ENCODE results near the gene LAMTOR2.

LAMTOR2 gene

GRCh38 chr1:156102633-156103511, 48.3 kb downstream of the LAMTOR2 start:
- Histone ChIP-seq H3K4me1 (ENCODE audit: insufficient read depth, low read length) (peaks cover 34% of the 10 kb centered on the region), H3K27me3 (ENCODE audit: insufficient read depth, low read length) (no peaks in the 10 kb centered on the region), H3K4me3 (ENCODE audit: low read length) (no peak overlapping the region), H3K27ac (ENCODE audit: low read length) (no peak overlapping the region), H3K9ac (ENCODE audit: low read depth, low read length) (no peak overlapping the region), H3K36me3 (ENCODE audit: insufficient read depth, low read depth, low read length) (no peaks in the 10 kb centered on the region), H3K9me3 (ENCODE audit: insufficient read depth, low read depth, low read length) (no peaks in the 10 kb centered on the region)

DNA sequence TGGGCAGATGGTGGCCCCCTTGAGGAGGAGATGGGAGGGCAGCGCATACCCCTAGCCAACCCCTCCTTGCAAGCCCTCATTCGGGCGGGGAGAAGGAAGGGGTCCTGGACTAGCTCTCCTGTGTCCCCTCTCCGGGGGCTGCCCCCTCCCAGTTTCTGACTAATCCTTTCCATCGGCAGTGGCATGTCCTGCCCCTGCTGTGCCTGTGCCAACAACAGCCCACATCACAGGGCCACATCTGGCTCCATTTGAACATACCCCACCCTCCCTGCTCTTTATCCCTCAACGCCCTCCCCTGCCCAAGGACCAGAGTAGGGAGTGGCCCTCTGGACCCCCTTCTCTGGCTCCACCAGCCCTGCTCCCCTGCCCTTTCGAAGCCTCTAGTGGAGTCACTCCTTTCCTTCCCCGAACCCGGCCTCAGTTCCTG, 49.0 kb downstream of the LAMTOR2 start:
- Histone ChIP-seq H3K27me3 (ENCODE audit: insufficient read depth, low read length) (no peaks in the 10 kb centered on the region), H3K9me3 (ENCODE audit: insufficient read depth, low read depth, low read length) (no peaks in the 10 kb centered on the region), H3K4me1 (ENCODE audit: insufficient read depth, low read length) (peaks cover 34% of the 10 kb centered on the region), H3K4me3 (ENCODE audit: low read length) (no peak overlapping the region), H3K9ac (ENCODE audit: low read depth, low read length) (no peak overlapping the region; the same call in 1 of the 2 replicates), H3K27ac (ENCODE audit: low read length) (no peak overlapping the region), H3K36me3 (ENCODE audit: insufficient read depth, low read depth, low read length) (no peaks in the 10 kb centered on the region)

DNA sequence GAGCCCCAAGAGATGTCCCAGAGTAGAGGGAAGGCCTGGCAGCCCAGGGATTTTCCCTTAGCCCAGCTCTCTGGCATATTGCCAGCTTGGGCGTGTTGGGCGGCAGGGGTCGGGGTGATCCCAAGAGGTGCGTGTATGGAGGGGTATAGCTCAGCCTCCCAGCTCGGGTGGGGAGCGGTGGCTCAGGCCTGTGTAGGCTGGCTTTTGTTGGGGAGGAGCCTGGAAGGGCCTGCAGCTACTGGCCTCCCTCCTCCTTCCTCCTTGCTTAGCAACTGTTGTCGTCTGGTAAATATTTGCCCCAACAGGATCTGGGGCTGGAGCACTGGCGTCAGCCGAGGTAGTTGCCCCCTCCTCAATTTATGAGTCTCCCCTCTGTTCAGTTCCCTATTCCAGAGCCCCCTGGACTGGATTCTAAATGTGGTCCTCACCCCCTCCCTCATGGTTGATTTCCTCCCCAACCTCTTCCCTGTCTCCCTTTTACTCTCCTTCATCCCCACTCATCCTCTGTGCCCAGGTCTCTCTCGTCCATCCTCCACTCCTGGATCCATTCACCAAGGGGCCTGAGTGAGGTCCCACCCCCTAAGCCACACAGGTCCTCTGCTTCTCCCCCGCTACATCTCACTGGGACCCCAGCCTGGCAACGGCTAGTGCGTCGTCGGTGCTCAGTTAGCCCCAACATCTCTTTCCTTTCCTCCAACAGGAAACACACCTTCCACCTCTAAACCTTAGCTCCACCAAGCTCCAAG, 49.7 kb downstream of the LAMTOR2 start:
- Histone ChIP-seq H3K36me3 (ENCODE audit: insufficient read depth, low read depth, low read length) (no peaks in the 10 kb centered on the region), H3K27ac (ENCODE audit: low read length) (peak overlapping the region; percentile 82), H3K4me1 (ENCODE audit: insufficient read depth, low read length) (peaks cover 34% of the 10 kb centered on the region), H3K9ac (ENCODE audit: low read depth, low read length) (peak overlapping the region; percentile 54; the same call in 1 of the 2 replicates), H3K4me3 (ENCODE audit: low read length) (no peak overlapping the region), H3K27me3 (ENCODE audit: insufficient read depth, low read length) (no peaks in the 10 kb centered on the region), H3K9me3 (ENCODE audit: insufficient read depth, low read depth, low read length) (no peaks in the 10 kb centered on the region)

- Histone ChIP-seq H3K36me3 (ENCODE audit: insufficient read depth, low read depth, low read length) (no peaks in the 10 kb centered on the region), H3K4me3 (ENCODE audit: low read length) (peak overlapping the region; percentile 83), H3K4me1 (ENCODE audit: insufficient read depth, low read length) (peaks cover 34% of the 10 kb centered on the region), H3K27ac (ENCODE audit: low read length) (peak overlapping the region; percentile 82), H3K9ac (ENCODE audit: low read depth, low read length) (peak overlapping the region; percentile 85; the same call in 1 of the 2 replicates), H3K9me3 (ENCODE audit: insufficient read depth, low read depth, low read length) (no peaks in the 10 kb centered on the region), H3K27me3 (ENCODE audit: insufficient read depth, low read length) (no peaks in the 10 kb centered on the region)
Observed at GRCh38 chr1:156104861-156105832, 50.6 kb downstream of the LAMTOR2 start.

DNA sequence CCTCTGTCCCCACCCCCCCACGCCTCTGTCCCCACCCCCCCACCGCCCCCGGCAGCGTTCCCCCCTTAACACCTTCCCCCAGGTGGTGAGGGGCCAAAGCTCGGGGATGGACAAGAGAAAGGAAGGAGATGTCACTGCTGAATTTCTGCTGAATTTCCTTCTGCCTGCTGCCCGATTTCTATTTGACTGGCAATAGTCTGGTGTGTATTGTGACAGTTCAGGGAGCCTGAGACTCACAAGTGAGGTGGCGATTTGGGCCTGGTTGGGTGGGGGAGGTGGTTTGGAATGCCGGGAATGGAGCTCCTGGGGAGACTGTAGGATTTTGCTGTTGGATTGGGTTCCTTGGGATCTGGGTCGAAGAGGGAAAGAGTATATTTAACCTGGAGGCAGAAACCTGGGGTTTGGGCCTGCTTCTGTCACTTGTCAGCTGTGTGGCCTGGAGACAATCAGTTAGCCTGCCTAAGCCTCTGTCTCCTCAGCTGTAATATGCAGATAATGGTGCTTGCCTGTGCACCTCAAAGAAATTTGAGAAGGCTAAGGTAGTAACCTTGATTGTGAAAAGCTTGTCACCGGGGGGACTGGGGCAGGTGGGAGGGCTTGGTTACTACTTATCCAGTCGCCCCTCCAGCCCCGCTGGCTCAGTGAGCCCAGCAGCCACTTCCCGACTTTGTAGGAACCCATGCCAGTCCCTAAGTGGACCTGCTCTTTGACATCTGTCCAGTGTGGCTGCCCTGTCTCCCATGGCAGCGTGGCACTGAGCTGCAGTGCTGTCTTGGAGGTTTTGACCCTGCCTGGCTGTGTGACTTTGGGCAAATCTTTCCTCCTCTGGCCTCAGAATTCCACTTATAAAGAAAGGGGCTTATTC, 52.3 kb downstream of the LAMTOR2 start:
- no peak overlapping the region for H3K27ac ChIP-seq (ENCODE audit: low read length)
- H3K4me3 ChIP-seq (ENCODE audit: low read length), result peak overlapping the region; percentile 83
- H3K4me1 ChIP-seq (ENCODE audit: insufficient read depth, low read length), result peaks cover 34% of the 10 kb centered on the region

DNA sequence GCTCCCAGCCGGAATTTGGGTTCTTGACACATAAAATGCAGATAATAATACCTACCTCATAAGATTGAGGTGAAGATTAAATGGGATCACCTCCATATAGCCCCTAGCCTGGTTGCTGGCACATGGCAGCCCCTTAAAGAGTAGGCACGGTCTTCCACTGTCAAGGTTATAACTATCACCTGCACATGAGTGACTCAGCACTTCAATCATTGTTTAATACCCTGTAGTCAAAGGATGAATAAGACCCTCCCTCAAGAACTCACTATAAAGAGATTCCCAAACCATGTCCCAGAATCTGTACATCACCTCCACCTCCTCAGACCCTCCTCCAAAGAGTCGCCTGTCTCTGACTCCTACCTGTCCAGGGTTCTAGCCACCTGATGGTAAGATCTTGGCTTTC, 53.5 kb downstream of the LAMTOR2 start:
- no peak overlapping the region for H3K4me3 ChIP-seq (ENCODE audit: low read length)
- no peak overlapping the region for H3K9ac ChIP-seq (ENCODE audit: low read depth, low read length)
- H3K27me3 ChIP-seq (ENCODE audit: insufficient read depth, low read length), result no peaks in the 10 kb centered on the region
- no peaks in the 10 kb centered on the region for H3K36me3 ChIP-seq (ENCODE audit: insufficient read depth, low read depth, low read length)
- peaks cover 34% of the 10 kb centered on the region for H3K4me1 ChIP-seq (ENCODE audit: insufficient read depth, low read length)
- H3K27ac ChIP-seq (ENCODE audit: low read length), result no peak overlapping the region
- H3K9me3 ChIP-seq (ENCODE audit: insufficient read depth, low read depth, low read length), result no peaks in the 10 kb centered on the region

More for the DNA sequence above, 52.3 kb downstream of the LAMTOR2 start:
- peak overlapping the region; percentile 30 for H3K9ac ChIP-seq (ENCODE audit: low read depth, low read length)
- H3K27me3 ChIP-seq (ENCODE audit: insufficient read depth, low read length), result no peaks in the 10 kb centered on the region
- no peaks in the 10 kb centered on the region for H3K9me3 ChIP-seq (ENCODE audit: insufficient read depth, low read depth, low read length)
- no peaks in the 10 kb centered on the region for H3K36me3 ChIP-seq (ENCODE audit: insufficient read depth, low read depth, low read length)

Measured in iPS-20b (cell line).